NCI-H1417 treated with DMSO at 0.1 percent for 48 hours (cell line): ENCODE data around the gene ADAMTSL3.
"Not testable (repeated sequence)": the region's sequence is repeated elsewhere in the genome, so short reads cannot be mapped to it uniquely, and the experiment has no call there.

Experiments
- DNase-seq: peaks from one replicate; lab custom pipeline; 2025; lab: John Stamatoyannopoulos, UW

Gene ADAMTSL3

GRCh38 chr15:83698294-83698693 is 44.4 kb downstream of the ADAMTSL3 start:
- no peak for DNase-seq

- no peak for DNase-seq
These were observed 45.1 kb downstream of the ADAMTSL3 start for GRCh38 chr15:83699028-83699427.

GRCh38 chr15:83700082-83700481 is 46.2 kb downstream of the ADAMTSL3 start:
- no peak for DNase-seq

GRCh38 chr15:83702314-83702713 is 48.4 kb downstream of the ADAMTSL3 start:
- DNase-seq = not testable (repeated sequence)

- no peak for DNase-seq
These were observed 54.4 kb downstream of the ADAMTSL3 start for GRCh38 chr15:83708328-83708727.

- no peak for DNase-seq
These were observed 55.3 kb downstream of the ADAMTSL3 start for GRCh38 chr15:83709241-83709640.

GRCh38 chr15:83709811-83710210 is 55.9 kb downstream of the ADAMTSL3 start:
- no peak for DNase-seq

- no peak for DNase-seq
These were observed 56.5 kb downstream of the ADAMTSL3 start for GRCh38 chr15:83710452-83710851.

- DNase-seq = no peak
These were observed 57.3 kb downstream of the ADAMTSL3 start for GRCh38 chr15:83711236-83711635.

GRCh38 chr15:83713242-83713641 is 59.3 kb downstream of the ADAMTSL3 start:
- no peak for DNase-seq

GRCh38 chr15:83714939-83715628 is 61.2 kb downstream of the ADAMTSL3 start:
- DNase-seq = no peak

GRCh38 chr15:83716605-83717004 is 62.7 kb downstream of the ADAMTSL3 start:
- DNase-seq = no peak

- no peak for DNase-seq
These were observed 63.1 kb downstream of the ADAMTSL3 start for GRCh38 chr15:83717010-83717409.

- DNase-seq = no peak
These were observed 66.5 kb downstream of the ADAMTSL3 start for GRCh38 chr15:83720468-83720867.

- no peak for DNase-seq
These were observed 67.1 kb downstream of the ADAMTSL3 start for GRCh38 chr15:83721031-83721430.

- no peak for DNase-seq
These were observed 68.1 kb downstream of the ADAMTSL3 start for GRCh38 chr15:83721981-83722380.

GRCh38 chr15:83723216-83723615 is 69.3 kb downstream of the ADAMTSL3 start:
- no peak for DNase-seq

GRCh38 chr15:83732196-83732595 is 78.3 kb downstream of the ADAMTSL3 start:
- no peak for DNase-seq

- DNase-seq = no peak
These were observed 78.8 kb downstream of the ADAMTSL3 start for GRCh38 chr15:83732770-83733169.

GRCh38 chr15:83733206-83733605 is 79.3 kb downstream of the ADAMTSL3 start:
- no peak for DNase-seq

GRCh38 chr15:83733691-83734090 is 79.8 kb downstream of the ADAMTSL3 start:
- DNase-seq = no peak

GRCh38 chr15:83734487-83734886 is 80.6 kb downstream of the ADAMTSL3 start:
- DNase-seq = no peak

GRCh38 chr15:83739629-83740028 is 85.7 kb downstream of the ADAMTSL3 start:
- no peak for DNase-seq

- DNase-seq = no peak
These were observed 91.8 kb downstream of the ADAMTSL3 start for GRCh38 chr15:83745771-83746170.
